H1 (cell line): ENCODE data around the gene KIAA1614. TPM values are rescaled to one million over a fixed set of nuclear protein-coding genes. Genes with fewer than 3 reads are reported as not detected.

Experiments used
- CTCF ChIA-PET: fragments of 300-600 bp; sonication (Branson Sonifier 250); formaldehyde crosslinking; loops from one replicate; lab custom pipeline; 2021; ENCODE audit not compliant: partially characterized antibody; lab: Charles Lee
- POLR2A ChIA-PET: fragments of 300-600 bp; sonication (Branson Sonifier 250); formaldehyde crosslinking; loops from one replicate; lab custom pipeline; 2021; ENCODE audit warnings: inconsistent platforms; ENCODE audit not compliant: partially characterized antibody; lab: Charles Lee
- DNase-seq, 2 experiments: peaks; one replicate each; pipeline versions ENCODE4 v3.0.0 to v3.0.0-alpha.2; 2010 to 2022; ENCODE audit warnings: low spot score in 2 of 2, low read depth in 1 of 2, mixed read lengths in 1 of 2
- FAIRE-seq: peaks from 2 replicates; lab custom pipeline; 2011; peaks lifted over from hg19 to GRCh38; lab: Jason Lieb, UNC
- H2AFZ ChIP-seq: 2 replicates; pipeline ENCODE4 v1.8.1; 2012; ENCODE audit warnings: low read length, inconsistent platforms
- H2AK5ac ChIP-seq: 2 replicates; pipeline ENCODE4 v1.6.1; 2013; ENCODE audit warnings: low read depth, low read length
- H2BK120ac ChIP-seq: replicated peaks from 2 replicates; pipeline ENCODE3; 2013; ENCODE audit warnings: low read depth, low read length, inconsistent platforms
- H2BK12ac ChIP-seq: 2 replicates; pipeline ENCODE4 v1.6.1; 2013; ENCODE audit warnings: low read depth, low read length
- H2BK15ac ChIP-seq: 2 replicates; pipeline ENCODE4 v1.6.1; 2013; ENCODE audit warnings: low read length
- H2BK20ac ChIP-seq: 2 replicates; pipeline ENCODE4 v1.6.1; 2013; ENCODE audit warnings: low read length
- H2BK5ac ChIP-seq: 2 replicates; pipeline ENCODE4 v1.6.1; 2013; ENCODE audit warnings: low read depth, low read length
- H3K14ac ChIP-seq: 2 replicates; pipeline ENCODE4 v1.6.1; 2013; ENCODE audit warnings: inconsistent platforms; ENCODE audit not compliant: insufficient read length
- H3K18ac ChIP-seq: 2 replicates; pipeline ENCODE4 v1.6.1; 2013; ENCODE audit warnings: low read length; ENCODE audit errors: extremely low read depth
- H3K23ac ChIP-seq: 2 replicates; pipeline ENCODE4 v1.6.1; 2013; ENCODE audit warnings: inconsistent platforms; ENCODE audit not compliant: insufficient read length
- H3K23me2 ChIP-seq: 2 replicates; pipeline ENCODE4 v1.6.1; 2013; ENCODE audit warnings: low read depth, low read length
- H3K27ac ChIP-seq: 2 replicates; pipeline ENCODE4 v1.6.1; 2011; ENCODE audit warnings: low read depth, low read length, inconsistent platforms
- H3K27me3 ChIP-seq, 4 experiments: replicated peaks in 1 of 4; 1 replicate in 1 of 4; 2 replicates in 3 of 4; pipeline versions ENCODE4 v1.6.1 to v1.8.1; 2011 to 2013; ENCODE audit warnings: low read length in 3 of 4, mild to moderate bottlenecking in 3 of 4, inconsistent platforms in 2 of 4, mixed read lengths in 2 of 4, moderate library complexity in 1 of 4; ENCODE audit not compliant: control insufficient read depth in 3 of 4, insufficient read depth in 3 of 4; ENCODE audit errors: extremely low read depth in 1 of 4
- H3K36me3 ChIP-seq, 4 experiments: 2 replicates each; pipeline versions ENCODE4 v1.6.1 to v1.8.1; 2011 to 2013; ENCODE audit warnings: mild to moderate bottlenecking in 4 of 4, low read length in 3 of 4, moderate library complexity in 2 of 4, control low read depth in 1 of 4, inconsistent platforms in 1 of 4; ENCODE audit not compliant: insufficient read depth in 4 of 4, control insufficient read depth in 2 of 4
- H3K4ac ChIP-seq: replicated peaks from 2 replicates; pipeline ENCODE3; 2013; ENCODE audit warnings: low read length, low read depth, mixed read lengths, inconsistent platforms; ENCODE audit not compliant: insufficient read length
- H3K4me1 ChIP-seq, 4 experiments: replicated peaks in 1 of 4; 1 replicate in 1 of 4; 2 replicates in 3 of 4; pipeline versions ENCODE4 v1.6.1 to v1.8.1; 2011 to 2013; ENCODE audit warnings: low read length in 3 of 4, inconsistent platforms in 2 of 4, mixed read lengths in 1 of 4; ENCODE audit not compliant: insufficient read depth in 4 of 4, control insufficient read depth in 3 of 4
- H3K4me2 ChIP-seq, 2 experiments: 2 replicates each; pipeline versions ENCODE4 v1.6.1 to v1.8.1; 2011 to 2013; ENCODE audit warnings: low read depth in 2 of 2, low read length in 2 of 2, control low read depth in 1 of 2, inconsistent platforms in 1 of 2, mild to moderate bottlenecking in 1 of 2; ENCODE audit not compliant: insufficient read depth in 1 of 2
- H3K4me3 ChIP-seq, 4 experiments: fragments of 200-600, 300-600 bp in 1 of 4; sonication (generic), shearing (Covaris generic), sonication (Bioruptor Twin) in 1 of 4; 2 replicates each; pipeline versions ENCODE4 v1.5.1 to v1.8.1; 2011 to 2016; ENCODE audit warnings: low read length in 4 of 4, low read depth in 3 of 4, control low read depth in 2 of 4, inconsistent platforms in 2 of 4, mild to moderate bottlenecking in 2 of 4, mixed read lengths in 1 of 4, moderate library complexity in 1 of 4; ENCODE audit not compliant: insufficient read depth in 2 of 4; ENCODE audit errors: extremely low read depth in 1 of 4
- H3K56ac ChIP-seq: replicated peaks from 2 replicates; pipeline ENCODE3; 2013; ENCODE audit warnings: low read depth, mild to moderate bottlenecking, mixed read lengths, low read length, inconsistent platforms; ENCODE audit not compliant: insufficient read length
- H3K79me1 ChIP-seq: 2 replicates; pipeline ENCODE4 v1.6.1; 2013; ENCODE audit warnings: low read depth, low read length, control low read depth
- H3K79me2 ChIP-seq, 2 experiments: 2 replicates each; pipeline versions ENCODE4 v1.6.1 to v1.8.1; 2012 to 2013; ENCODE audit warnings: low read length in 2 of 2, mild to moderate bottlenecking in 2 of 2, inconsistent platforms in 1 of 2; ENCODE audit not compliant: insufficient read depth in 2 of 2, control insufficient read depth in 1 of 2
- H3K9ac ChIP-seq, 4 experiments: replicated peaks in 1 of 4; 1 replicate in 1 of 4; 2 replicates in 3 of 4; pipeline versions ENCODE4 v1.6.1 to v1.8.1; 2011 to 2013; ENCODE audit warnings: low read depth in 3 of 4, low read length in 3 of 4, control low read depth in 2 of 4, mild to moderate bottlenecking in 2 of 4, moderate library complexity in 2 of 4, inconsistent platforms in 1 of 4; ENCODE audit errors: extremely low read depth in 1 of 4
- H3K9me3 ChIP-seq, 2 experiments: 2 replicates each; pipeline versions ENCODE4 v1.6.1 to v1.8.1; 2012 to 2013; ENCODE audit warnings: mild to moderate bottlenecking in 2 of 2, moderate library complexity in 2 of 2, control low read depth in 1 of 2, inconsistent platforms in 1 of 2, low read depth in 1 of 2, low read length in 1 of 2, mixed read lengths in 1 of 2; ENCODE audit not compliant: insufficient read depth in 2 of 2
- H4K20me1 ChIP-seq, 2 experiments: replicated peaks in 1 of 2; 2 replicates each; pipeline versions ENCODE3 to v1.8.1; 2011 to 2013; ENCODE audit warnings: inconsistent platforms in 2 of 2, low read length in 2 of 2, mild to moderate bottlenecking in 1 of 2; ENCODE audit not compliant: insufficient read depth in 2 of 2, control insufficient read depth in 1 of 2
- H4K5ac ChIP-seq: 2 replicates; pipeline ENCODE4 v1.6.1; 2013; ENCODE audit warnings: low read length, low read depth, mixed read lengths, inconsistent platforms; ENCODE audit not compliant: insufficient read length
- H4K8ac ChIP-seq: 2 replicates; pipeline ENCODE4 v1.8.0; 2013; ENCODE audit warnings: mild to moderate bottlenecking, moderate library complexity, low read length, inconsistent platforms; ENCODE audit not compliant: insufficient read depth; ENCODE audit errors: extremely low read depth
- H4K91ac ChIP-seq: replicated peaks from 2 replicates; pipeline ENCODE3; 2013; ENCODE audit warnings: low read length, mixed read lengths, inconsistent platforms; ENCODE audit not compliant: insufficient read length
- ASH2L ChIP-seq: fragments of 200-600, 300-600 bp; sonication (generic); IDR thresholded peaks from one replicate; pipeline ENCODE4 v1.7.1; 2017; ENCODE audit warnings: low read length
- BACH1 ChIP-seq: IDR thresholded peaks from 2 replicates; pipeline ENCODE4 v1.6.1; 2012; ENCODE audit warnings: low read length, improper control_type of control experiment
- CREB1 ChIP-seq: IDR thresholded peaks from 2 replicates; pipeline ENCODE4 v1.6.1; 2012; ENCODE audit warnings: inconsistent platforms
- EP300 ChIP-seq, 2 experiments: IDR thresholded peaks; 1 replicate in 1 of 2; 2 replicates in 1 of 2; pipeline ENCODE4 v1.6.1; 2011 to 2012; ENCODE audit warnings: low read depth in 2 of 2, low read length in 2 of 2, mild to moderate bottlenecking in 2 of 2, borderline replicate concordance in 1 of 2, inconsistent platforms in 1 of 2, moderate library complexity in 1 of 2
- FOSL1 ChIP-seq: IDR thresholded peaks from 2 replicates; pipeline ENCODE4 v1.6.1; 2011; ENCODE audit warnings: mild to moderate bottlenecking, low read depth, low read length, moderate library complexity; ENCODE audit not compliant: insufficient read depth
- JUN ChIP-seq: IDR thresholded peaks from 2 replicates; pipeline ENCODE4 v1.6.1; 2011; ENCODE audit warnings: low read depth, mild to moderate bottlenecking, improper control_type of control experiment, low read length
- KDM4A ChIP-seq: IDR thresholded peaks from one replicate; pipeline ENCODE4 v1.7.1; 2012; ENCODE audit warnings: low read depth, mild to moderate bottlenecking, moderate library complexity, low read length, inconsistent platforms; ENCODE audit not compliant: severe bottlenecking
- KDM5A ChIP-seq: fragments of 200-600 bp; IDR thresholded peaks from 2 replicates; pipeline ENCODE4 v1.7.1; 2012; ENCODE audit warnings: mild to moderate bottlenecking, low read length, inconsistent platforms, mixed read lengths
- POLR2A ChIP-seq, 2 experiments: IDR thresholded peaks; 1 replicate in 1 of 2; 2 replicates in 1 of 2; pipeline ENCODE4 v1.6.1; 2011; ENCODE audit warnings: low read depth in 2 of 2, low read length in 2 of 2, mild to moderate bottlenecking in 2 of 2; ENCODE audit errors: control extremely low read depth in 1 of 2
- SIN3A ChIP-seq, 2 experiments: IDR thresholded peaks in 1 of 2; conservative IDR thresholded peaks in 1 of 2; 2 replicates each; pipeline ENCODE4 v1.6.1; 2011 to 2012; ENCODE audit warnings: low read length in 2 of 2, improper control_type of control experiment in 1 of 2, low read depth in 1 of 2, mild to moderate bottlenecking in 1 of 2
- SP4 ChIP-seq: IDR thresholded peaks from 2 replicates; pipeline ENCODE4 v1.6.1; 2012; ENCODE audit warnings: low read length, inconsistent platforms
- TBP ChIP-seq: IDR thresholded peaks from 2 replicates; pipeline ENCODE4 v1.6.1; 2011; ENCODE audit warnings: low read depth, low read length, improper control_type of control experiment
- ZNF274 ChIP-seq: IDR thresholded peaks from 2 replicates; pipeline ENCODE4 v1.7.0; 2012; ENCODE audit warnings: low read length, borderline replicate concordance; ENCODE audit errors: extremely low read depth
- WGBS, 2 experiments: shearing (Covaris generic) in 1 of 2; methylation state at CpG; one replicate each; pipeline versions ENCODE4 v1.1.6 to v1.1.7; 2013 to 2015; ENCODE audit warnings: low lambda C conversion rate in 2 of 2, mixed read lengths in 2 of 2, inconsistent platforms in 1 of 2, low coverage in 1 of 2, missing lambda C conversion rate in 1 of 2; ENCODE audit not compliant: insufficient replicate concordance in 2 of 2, insufficient coverage in 1 of 2, insufficient read length in 1 of 2; ENCODE audit errors: extremely low coverage in 1 of 2, missing lambda C conversion rate in 1 of 2; 5-methylcytosine and 5-hydroxymethylcytosine counted together
- polyA plus RNA-seq, 7 experiments: library from polyadenylated mRNA; depleted of rRNA in 3 of 7; stranded (reverse) in 5 of 7; unstranded in 2 of 7; fragments of >200 nt in 5 of 7; fragments of 200-250 nt in 2 of 7; gene quantifications; 1 replicate in 5 of 7; 2 replicates in 1 of 7; 4 replicates in 1 of 7; pipeline versions ENCODE4 v1.2.1 to v1.2.3, GENCODE V29; 2011 to 2013; ENCODE audit warnings: missing spikeins in 2 of 7, mixed read lengths in 2 of 7
- total RNA-seq: library from RNA; stranded (reverse); fragmentation: NEBNext Ultra II Directional; extraction: Animal tissue kit (Norgen Biotek cat#: 25700); gene quantifications from 2 replicates; pipeline ENCODE4 v1.2.1, GENCODE V29; 2021
- TF ChIP-seq, protein P1 (sequence below): IDR thresholded peaks from 2 replicates; pipeline ENCODE4 v1.6.1; 2012; ENCODE audit warnings: inconsistent platforms

The KIAA1614 gene
- total and polyA plus RNA-seq, 2 of the 8 experiments (the other 6 are each of a cell fraction or from before 2014, with no cell fraction given): 1.3 to 3.1 TPM

DNA sequence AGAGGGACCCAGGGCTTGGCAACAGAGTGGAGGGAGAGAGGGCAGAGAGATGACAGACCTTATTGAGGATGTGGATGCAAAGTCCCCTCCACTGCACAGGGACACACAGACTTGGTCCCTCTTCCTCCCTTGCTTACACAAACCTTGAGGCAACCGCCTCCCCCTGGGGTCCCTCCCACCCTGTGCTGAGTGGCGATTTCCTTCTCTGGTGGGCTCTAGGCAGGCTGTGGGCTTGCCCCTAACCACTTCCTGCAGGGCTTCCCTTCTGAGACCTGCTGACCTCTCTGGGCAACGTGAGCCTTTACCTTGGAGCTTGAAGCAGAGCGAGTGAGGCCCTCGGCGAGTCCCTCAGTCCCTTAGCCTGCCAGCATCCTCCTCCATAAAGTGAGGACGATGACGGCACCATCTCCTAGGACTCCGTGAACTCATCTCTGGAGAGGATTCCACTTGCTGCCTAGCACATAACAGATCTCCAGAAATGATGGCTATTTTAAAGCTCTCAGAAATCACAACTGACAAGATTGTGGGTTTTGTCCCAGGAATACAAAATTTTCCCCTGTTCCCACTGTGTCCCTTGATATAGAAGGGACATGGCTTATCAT is 25.0 kb downstream of the KIAA1614 start:
- Histone ChIP-seq H4K8ac (no peak overlapping the region), H4K5ac (no peak overlapping the region), H4K20me1 (peaks cover 0 to 6% of the 10 kb centered on the region in 2 experiments), H2BK20ac (no peak overlapping the region), H3K9me3 (no peaks in the 10 kb centered on the region), H2AK5ac (no peak overlapping the region), H3K79me2 (no peaks in the 10 kb centered on the region), H3K9ac (no peak overlapping the region), H3K23me2 (no peaks in the 10 kb centered on the region), H3K4ac (no peak overlapping the region), H2BK120ac (no peak overlapping the region), H2BK12ac (no peak overlapping the region), H3K4me3 (no peak overlapping the region), H3K27ac (no peak overlapping the region), H3K36me3 (peaks cover 0 to 3% (median under 1%) of the 10 kb centered on the region in 4 experiments; a peak in 1 of 8 replicates), H4K91ac (no peak overlapping the region), H3K27me3 (no peaks in the 10 kb centered on the region), H3K56ac (no peak overlapping the region), H3K14ac (no peak overlapping the region), H3K4me2 (no peak overlapping the region), H3K18ac (no peak overlapping the region), H2BK5ac (no peak overlapping the region), H3K23ac (no peak overlapping the region), H2AFZ (no peak overlapping the region), H3K4me1 (peaks cover 0 to 7% (median 2%) of the 10 kb centered on the region in 4 experiments; a peak in 3 of 7 replicates), H2BK15ac (no peak overlapping the region), H3K79me1 (no peaks in the 10 kb centered on the region)
- POLR2A ChIA-PET: interaction anchor here (0.6 kb wide), 1 partner anchor 15 kb away, joined by 3 read pairs; no protein-coding TSS in a partner anchor
- CTCF ChIA-PET: interaction anchor here (0.7 to 1.6 kb wide), 3 partner anchors 22 to 204 kb away, joined by 3 read pairs; no protein-coding TSS in a partner anchor
- no peak for DNase-seq
- 81% methylated on average over 8 of the region's 9 CpGs; no CpG with 5 or more reads in 1 of the 2 experiments for WGBS, 2 experiments
- FAIRE-seq: no peak
- no peak for TF ChIP-seq KDM5A
- no peak for TF ChIP-seq JUN
- TF ChIP-seq, protein P1, sequence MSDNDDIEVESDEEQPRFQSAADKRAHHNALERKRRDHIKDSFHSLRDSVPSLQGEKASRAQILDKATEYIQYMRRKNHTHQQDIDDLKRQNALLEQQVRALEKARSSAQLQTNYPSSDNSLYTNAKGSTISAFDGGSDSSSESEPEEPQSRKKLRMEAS: no peak
- TF ChIP-seq CREB1: no peak
- no peak for TF ChIP-seq BACH1
- TF ChIP-seq ASH2L: no peak
- no peak for TF ChIP-seq KDM4A
- no peak for TF ChIP-seq POLR2A (IDR thresholded peaks at IDR 0.05; ENCODE audit: control extremely low read depth in 1 of 2, low read depth in 2 of 2, low read length in 2 of 2)
- TF ChIP-seq FOSL1: no peak
- no peak for TF ChIP-seq EP300 (IDR thresholded peaks at IDR 0.05; ENCODE audit: borderline replicate concordance in 1 of 2, low read depth in 2 of 2, low read length in 2 of 2)
- no peak for TF ChIP-seq TBP
- TF ChIP-seq SP4: no peak
- TF ChIP-seq SIN3A (conservative IDR thresholded peaks at IDR 0.05 in 1 of 2, IDR thresholded peaks at IDR 0.05 in 1 of 2; ENCODE audit: low read depth in 1 of 2, low read length in 2 of 2): no peak
- no peak for TF ChIP-seq ZNF274
